GM10847 (cell line): ENCODE data around the gene RAB12.

ENCODE experiments used
- POLR2A ChIP-seq: IDR thresholded peaks from 2 replicates; pipeline ENCODE4 v1.6.1; 2011; ENCODE audit not compliant: insufficient read length; ENCODE audit errors: extremely low read depth

The RAB12 gene

DNA sequence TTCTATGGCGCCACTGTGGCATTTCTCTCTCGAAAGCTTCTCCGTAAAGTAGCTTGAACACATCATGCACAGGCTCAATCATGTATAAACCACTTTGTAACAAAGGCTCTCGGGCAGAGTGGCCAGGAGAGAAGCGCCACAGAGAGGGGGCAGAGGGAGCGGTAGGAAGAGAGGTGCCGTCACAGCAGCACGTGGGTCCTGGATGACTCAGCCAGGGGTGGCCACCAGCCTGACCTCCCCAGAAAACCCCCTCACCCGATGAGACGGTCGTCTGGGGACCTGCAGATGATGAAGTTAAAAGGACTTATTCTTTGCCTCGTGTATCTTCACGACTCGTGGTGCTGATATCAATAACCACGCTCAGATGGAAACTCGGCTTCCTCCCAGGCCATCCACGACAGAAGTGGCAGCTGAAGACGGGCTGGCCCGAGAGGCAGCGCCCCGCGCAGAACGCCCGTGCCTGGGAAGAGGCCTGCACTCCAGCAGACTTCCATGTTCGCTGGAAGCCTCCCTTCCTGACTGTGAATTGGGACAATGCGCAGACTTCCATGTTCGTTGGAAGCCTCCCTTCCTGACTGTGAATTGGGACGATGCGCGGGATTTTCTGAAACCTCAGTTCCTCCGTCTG lies 49.7 kb downstream of the RAB12 start:
- no peak for TF ChIP-seq POLR2A

DNA sequence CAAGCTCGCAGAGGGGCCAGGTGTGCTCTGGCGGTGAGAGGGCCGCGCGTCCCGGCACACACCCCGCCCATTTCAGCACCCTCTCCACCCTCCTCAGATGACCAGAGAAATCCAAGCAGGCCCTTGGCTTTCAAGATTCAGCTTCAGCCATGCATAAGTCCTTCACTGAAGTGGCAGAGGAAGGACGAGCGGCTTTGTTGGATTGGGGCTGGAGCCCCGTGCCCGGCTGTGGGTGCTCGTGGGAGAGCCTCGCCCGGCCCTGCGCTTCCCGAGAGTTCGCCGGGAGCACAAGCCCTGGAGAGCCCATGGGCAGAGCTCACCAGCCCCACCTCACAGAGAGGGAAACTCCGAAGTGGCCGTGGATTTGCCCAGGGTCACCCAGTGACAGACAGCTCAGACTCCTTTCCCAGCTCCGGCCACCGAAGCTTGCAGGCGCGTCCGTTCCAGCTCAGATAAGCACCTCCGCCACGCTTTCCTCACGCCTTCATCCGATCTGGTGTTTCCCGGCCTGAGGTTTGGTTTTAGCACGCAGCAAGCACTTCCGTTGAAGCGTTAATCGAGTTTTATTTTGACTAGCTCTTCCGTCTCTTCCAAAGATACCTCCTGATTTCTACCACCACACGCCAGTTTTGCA lies 50.5 kb downstream of the RAB12 start:
- no peak for TF ChIP-seq POLR2A

DNA sequence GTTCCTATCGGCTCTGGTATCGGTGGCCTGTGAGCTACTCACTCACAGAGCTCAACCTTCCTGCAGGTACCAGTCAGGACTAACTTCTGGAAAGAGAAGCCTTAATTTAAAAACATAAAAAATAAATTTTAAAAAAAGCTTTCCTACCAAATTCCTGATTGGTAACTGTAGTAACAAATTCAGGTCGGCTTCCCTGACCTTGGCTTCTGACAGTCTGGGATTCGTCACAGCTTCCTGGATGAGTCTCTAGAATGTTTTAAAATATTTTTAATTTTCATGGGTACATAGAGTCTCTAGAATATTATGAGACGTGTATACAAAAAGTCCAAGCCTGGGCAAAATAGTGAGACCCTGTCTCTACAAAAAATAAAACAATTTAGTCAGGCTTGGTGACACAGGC lies 51.1 kb downstream of the RAB12 start:
- TF ChIP-seq POLR2A, result no peak

DNA sequence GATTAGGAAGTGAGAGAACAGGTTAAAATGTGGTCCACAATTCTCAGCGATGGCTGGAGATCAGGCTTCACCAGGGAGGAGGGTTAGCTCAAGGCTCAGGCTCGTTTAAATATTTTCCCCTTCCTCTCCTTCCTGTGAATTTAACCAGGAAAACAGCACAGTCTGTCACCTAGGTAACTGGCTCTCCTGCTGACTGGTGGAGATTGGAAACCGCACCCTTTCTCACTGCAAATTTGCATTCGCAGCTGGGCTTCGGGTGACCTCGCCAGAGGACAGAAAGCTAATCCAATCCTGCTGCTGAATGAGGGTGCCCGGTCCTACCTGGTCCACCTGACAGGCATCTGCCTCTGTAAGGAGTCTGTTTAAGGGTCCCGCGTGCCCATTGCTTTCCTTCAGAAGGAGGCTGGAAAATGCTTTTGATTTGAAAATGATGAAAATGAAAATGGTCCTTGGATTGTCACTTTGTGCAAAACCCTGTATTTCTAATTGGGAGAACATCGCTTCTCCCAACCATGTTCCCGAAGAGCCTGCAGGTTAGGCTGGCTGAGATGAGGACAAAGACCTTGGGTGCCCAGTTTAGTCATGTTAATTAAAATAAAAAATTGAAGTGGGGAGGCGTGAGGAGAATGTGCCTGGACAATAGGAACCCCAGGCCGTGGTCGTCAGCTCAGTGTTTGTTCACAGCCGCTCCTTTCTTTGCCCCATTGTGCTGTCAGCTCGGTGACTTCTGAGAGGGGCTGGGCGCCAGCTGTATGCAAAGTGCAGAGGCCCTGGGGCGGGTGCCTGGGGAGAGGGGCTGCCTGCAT lies 52.7 kb downstream of the RAB12 start:
- TF ChIP-seq POLR2A, result no peak

DNA sequence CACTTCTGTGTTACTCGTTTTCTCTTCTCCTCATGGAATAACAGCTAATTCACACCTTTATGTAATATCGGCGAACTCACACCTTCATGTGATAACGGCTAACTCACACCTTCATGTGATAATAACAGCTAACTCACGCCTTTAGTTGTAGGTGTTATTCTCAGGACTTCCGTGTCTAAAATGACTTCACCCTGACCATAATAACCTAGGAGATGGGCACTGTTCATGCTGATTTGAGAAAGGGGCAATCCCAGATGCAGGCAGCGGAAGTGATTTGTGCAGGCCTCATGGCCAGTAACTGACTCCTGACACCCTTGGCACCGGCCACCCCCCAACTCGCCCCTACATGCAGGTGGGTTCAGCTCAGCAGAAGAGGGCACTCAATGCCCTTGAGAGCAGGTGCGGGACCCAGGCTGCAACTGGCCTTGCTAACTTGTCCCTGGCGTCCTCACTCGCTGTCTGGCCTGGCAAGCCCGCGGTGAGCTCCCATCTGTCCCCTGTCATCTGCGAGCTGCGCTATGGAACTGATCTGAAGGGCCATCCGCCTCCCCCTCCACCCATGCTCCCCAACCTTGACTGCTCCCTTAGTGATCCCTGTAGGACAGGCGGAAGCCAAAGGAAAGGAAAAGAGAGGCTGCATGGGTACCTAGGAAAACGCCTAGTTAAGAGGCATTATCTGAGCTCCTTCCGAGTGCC lies 53.5 kb downstream of the RAB12 start:
- no peak for TF ChIP-seq POLR2A

DNA sequence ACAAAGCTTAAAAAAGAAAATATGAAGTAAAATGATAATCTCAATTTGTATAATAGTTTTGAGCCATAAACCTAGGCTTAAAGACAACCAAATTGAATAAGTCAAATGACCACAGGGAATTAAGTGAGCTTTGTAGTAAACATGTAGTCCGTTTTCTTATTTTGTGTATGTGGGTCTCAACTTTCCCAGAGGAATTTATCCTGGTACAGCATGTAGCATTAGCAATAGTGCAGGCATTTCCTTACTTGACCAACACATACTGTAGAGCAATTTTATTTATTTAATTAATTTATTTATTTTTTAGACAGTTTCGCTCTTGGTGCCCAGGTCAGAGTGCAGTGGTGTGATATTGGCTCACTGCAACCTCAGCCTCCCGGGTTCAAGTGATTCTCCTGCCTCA lies 58.6 kb downstream of the RAB12 start:
- no peak for TF ChIP-seq POLR2A

DNA sequence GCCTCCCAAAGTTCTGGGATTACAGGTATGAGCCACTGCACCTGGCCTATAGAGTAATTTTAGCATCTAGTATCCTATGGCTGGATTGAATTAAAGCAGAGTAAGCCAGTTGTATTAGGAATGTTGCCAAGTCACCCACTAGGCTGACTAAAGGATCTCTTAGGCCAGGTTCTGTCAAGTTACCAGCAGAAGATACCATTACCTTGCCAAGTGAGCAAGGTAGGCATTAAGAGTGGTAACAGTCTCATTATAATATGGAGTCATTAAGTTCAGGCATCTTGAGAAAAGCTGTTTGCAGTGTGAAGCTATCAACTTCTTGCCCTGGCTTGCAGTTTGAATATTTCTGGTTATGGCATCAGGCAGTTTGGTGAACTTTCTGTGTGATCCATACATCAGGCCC lies 59.1 kb downstream of the RAB12 start:
- no peak for TF ChIP-seq POLR2A

DNA sequence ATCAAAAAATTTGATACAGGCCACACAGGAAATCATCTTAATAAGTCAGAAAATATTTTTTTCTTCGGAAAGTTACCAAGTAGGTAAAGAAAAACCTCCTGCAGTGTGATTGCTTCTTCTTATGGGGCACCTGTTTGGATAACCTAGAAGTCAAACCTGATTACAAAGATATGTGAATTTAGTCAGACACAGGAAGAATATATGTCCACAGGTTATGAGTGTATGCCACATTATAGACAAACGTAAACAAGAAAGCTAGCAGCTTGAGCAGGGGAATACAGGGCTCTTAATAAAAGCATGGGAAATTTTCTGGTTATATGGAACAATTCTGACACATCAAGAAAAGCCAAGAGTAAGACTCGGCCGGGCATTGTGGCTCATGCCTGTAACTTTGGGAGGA lies 60.3 kb downstream of the RAB12 start:
- no peak for TF ChIP-seq POLR2A

DNA sequence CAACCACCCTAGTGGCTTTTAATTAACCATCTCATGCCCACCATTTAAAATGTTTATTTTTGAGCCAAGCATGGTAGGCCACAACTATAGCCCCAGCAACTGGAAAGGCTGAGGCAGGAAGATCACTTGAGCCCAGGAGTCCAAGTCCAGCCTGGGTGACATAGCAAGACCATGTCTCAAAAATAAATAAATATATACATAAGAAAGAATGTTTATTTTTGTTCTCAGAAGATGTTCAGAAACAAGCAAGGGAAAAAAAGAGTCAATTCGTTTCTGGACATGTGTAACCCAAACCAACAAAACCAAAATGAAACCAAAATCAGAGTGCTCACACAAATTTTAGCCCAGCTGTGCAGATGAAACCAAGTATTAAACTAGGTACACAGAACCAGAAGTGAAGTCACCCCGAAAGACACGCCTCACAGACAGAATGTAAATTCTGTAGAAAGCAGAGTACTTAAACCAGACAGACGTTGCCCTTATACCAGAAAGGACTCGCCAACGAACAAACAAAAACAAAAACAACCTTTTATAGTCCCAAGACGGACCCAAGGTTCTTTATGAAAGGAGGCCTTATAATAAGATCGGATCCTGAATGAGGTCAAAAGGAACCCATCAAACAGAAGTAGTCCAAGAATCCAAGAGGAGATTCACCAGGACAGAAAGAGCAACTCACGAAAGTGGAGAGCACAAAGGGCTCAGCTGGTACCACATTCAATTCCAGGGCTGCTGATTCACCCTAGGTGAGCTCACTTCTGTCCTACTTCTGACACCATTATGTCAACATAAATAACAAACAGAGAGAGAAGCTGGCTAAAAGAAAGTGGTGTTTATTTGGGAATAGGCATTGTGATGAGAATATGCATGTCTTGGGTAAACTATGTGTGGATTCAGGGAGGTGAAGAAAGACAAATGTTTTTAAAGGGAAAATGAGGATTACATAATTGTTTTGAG lies 64.3 kb downstream of the RAB12 start:
- TF ChIP-seq POLR2A, result no peak

DNA sequence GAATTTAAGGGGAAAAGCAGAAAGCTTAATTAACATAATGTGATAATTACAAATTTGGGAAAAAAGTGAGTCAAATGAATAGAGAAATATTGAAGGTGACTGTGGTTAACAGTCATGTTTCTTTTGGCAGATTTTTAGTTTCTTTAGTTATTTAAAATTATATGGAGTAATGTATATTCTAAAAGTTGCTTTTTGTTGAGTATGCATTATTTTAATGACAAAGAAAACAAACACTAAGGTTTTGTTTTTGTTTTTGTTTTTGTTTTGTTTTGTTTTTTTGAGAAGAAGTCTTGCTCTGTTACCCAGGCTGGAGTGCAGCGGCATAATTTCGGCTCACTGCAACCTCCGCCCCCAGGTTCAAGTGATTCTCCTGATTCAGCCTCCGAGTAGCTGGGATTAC lies 65.8 kb downstream of the RAB12 start:
- no peak for TF ChIP-seq POLR2A

DNA sequence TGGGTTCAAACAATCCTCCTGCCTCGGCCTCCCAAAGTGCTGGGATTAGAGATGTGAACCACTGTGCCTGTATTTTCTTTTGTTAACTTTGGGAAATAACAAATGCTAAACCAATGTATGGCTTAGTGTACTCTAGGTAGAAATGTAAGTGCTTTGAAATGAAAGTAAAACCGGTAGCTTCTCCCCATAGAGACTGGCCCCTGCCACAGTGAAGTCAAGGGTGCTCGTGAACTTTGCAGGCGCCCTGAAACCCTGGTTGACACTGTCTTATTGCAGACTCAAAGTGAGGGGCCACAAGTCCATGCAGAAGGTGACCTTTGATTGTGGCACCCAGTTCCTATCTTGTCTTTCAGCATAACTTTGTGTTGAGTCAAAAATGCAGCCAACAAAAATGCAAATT lies 72.0 kb downstream of the RAB12 start:
- TF ChIP-seq POLR2A, result no peak

DNA sequence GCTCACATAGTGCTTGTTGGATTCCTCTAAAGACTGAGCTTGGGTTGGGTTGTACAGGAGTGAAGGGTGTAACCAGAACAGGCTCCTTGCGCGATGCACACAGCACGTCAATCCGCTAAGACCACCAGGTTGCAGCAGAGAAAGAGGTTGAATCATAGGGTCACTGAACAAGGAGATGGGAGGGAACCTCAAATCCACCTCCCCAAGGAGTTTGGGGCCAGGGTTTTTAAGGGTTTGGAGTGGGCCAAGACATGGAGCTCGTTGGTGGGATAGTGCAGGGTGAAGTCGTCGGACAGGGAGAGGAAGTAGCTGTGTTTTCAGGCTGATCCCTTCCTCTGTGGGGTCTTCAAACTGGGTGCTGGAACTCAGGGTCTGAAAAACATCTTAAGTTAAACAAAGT lies 75.3 kb downstream of the RAB12 start:
- no peak for TF ChIP-seq POLR2A

DNA sequence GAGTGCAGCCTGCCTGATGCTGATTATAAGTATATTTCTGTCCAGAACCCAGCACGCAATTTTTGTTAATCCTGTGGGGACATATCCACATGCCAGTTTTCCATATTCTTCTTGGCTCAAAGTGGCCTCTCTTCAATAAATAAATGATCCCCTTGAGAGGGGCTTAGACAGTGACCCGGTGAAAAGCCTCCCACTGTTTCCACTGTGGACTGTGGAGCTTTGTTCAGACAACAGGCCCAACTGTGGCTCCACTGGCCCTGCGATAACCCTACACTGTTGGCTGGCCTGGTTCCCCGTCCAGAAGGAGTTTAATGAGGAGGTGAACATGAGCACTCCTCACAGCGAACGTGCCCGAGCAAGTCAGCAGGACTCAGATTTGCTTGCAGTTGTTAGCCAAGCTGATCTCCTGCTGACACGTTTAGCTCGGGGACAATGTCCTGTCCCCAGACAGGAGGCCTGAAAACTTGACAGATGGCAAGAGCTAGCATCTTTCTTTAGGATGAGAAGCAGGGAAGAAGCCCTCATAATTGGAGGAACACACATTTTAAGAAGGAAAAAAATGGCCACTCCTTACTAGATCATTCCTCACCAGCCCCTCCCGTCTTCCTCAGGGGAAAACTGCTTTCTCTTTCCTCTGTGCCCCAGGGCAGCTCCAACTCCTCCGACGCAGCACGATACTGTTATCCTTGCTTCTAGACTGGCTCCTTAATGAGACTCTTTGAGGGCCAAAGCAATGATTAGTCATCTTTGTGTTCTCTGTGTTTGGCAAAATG lies 76.1 kb downstream of the RAB12 start:
- TF ChIP-seq POLR2A, result no peak

DNA sequence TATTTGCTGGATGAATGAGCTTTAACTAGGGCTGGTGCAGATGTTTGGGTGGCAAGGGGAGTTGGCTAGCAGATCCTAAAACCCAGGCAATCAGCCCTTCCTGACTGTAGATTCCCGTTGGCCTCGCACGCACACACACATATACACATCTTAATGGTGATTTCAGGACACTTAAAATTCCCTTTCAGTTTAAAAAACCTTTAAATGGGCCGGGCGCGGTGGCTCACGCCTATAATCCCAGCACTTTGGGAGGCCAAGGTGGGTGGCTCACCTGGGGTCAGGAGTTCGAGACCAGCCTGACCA lies 76.6 kb downstream of the RAB12 start:
- TF ChIP-seq POLR2A, result no peak
